Right lobe of liver (tissue), 4 donors: ENCODE measurements around the gene GOLT1A.

Experiments used
- CTCF ChIP-seq, 4 donors: fragments of 200-600 bp in 3 of 4; fragments of 450-650 bp in 1 of 4; IDR thresholded peaks; one replicate each; pipeline versions ENCODE4 v1.5.1 to v1.8.0; 2016 to 2022; ENCODE audit warnings: antibody characterized with exemption in 4 of 4, mild to moderate bottlenecking in 2 of 4
- POLR2A ChIP-seq: fragments of 450-650 bp; IDR thresholded peaks from one replicate; pipeline ENCODE4 v1.6.1; 2017; ENCODE audit warnings: antibody characterized with exemption, mild to moderate bottlenecking
- donor health status: DM: no; HTN: no; CAD: no.
- donor health status: DM: no; HTN: no; CAD: no.
- donor health status: DM: no; HTN: yes; CAD: no.

- TF ChIP-seq CTCF (IDR thresholded peaks at IDR 0.05) (no peak), POLR2A (no peak)
Observed at GRCh38 chr1:204153667-204154066, 60.1 kb downstream of the GOLT1A start.
